Activated CD8-positive, alpha-beta T cell treated with anti-CD3 and anti-CD28 coated beads, Interleukin-2, amount 10 ng/mL, durations not matched to agents 7 days and 5 days (primary cell): ENCODE data around the gene APBA2. TPM values are rescaled to one million over a fixed set of nuclear protein-coding genes. Genes with fewer than 3 reads are reported as not detected.
"Not testable (repeated sequence)": the region's sequence is repeated elsewhere in the genome, so short reads cannot be mapped to it uniquely, and the experiment has no call there.

Experiments used
- ATAC-seq: fragments of 150-1000 bp; cut with Tn5 transposase; one replicate; pipeline ENCODE4 v1.10.0; 2021; ENCODE audit warnings: moderate library complexity
- CTCF ChIA-PET: fragments of 350-600 bp; sonication (Branson Sonifier 250); formaldehyde crosslinking; loops from one replicate; lab custom pipeline; 2021; ENCODE audit warnings: antibody characterized with exemption; lab: Charles Lee
- POLR2A ChIA-PET: fragments of 350-600 bp; sonication (Branson Sonifier 250); formaldehyde crosslinking; loops from one replicate; lab custom pipeline; 2021; ENCODE audit warnings: antibody characterized with exemption; lab: Charles Lee
- DNase-seq: peaks from one replicate; pipeline ENCODE4 v3.0.0-alpha.2; 2020
- H3K27ac Mint-ChIP-seq: one replicate; pipeline ENCODE4 v1.8.0; 2021; ENCODE audit warnings: mild to moderate bottlenecking, mixed read lengths
- H3K27me3 Mint-ChIP-seq: one replicate; pipeline ENCODE4 v1.8.0; 2021; ENCODE audit warnings: low read depth, mixed read lengths
- H3K36me3 Mint-ChIP-seq: one replicate; pipeline ENCODE4 v1.8.0; 2021; ENCODE audit warnings: low read depth, mixed read lengths
- H3K4me1 Mint-ChIP-seq: one replicate; pipeline ENCODE4 v1.8.0; 2021; ENCODE audit warnings: low read depth, mixed read lengths
- H3K4me3 Mint-ChIP-seq: one replicate; pipeline ENCODE4 v1.8.0; 2021; ENCODE audit warnings: mild to moderate bottlenecking, mixed read lengths
- H3K9me3 Mint-ChIP-seq: one replicate; pipeline ENCODE4 v1.8.0; 2022; ENCODE audit warnings: mixed read lengths; ENCODE audit not compliant: insufficient read depth
- total RNA-seq, 2 experiments: library from RNA; stranded (reverse); gene quantifications; one replicate each; pipeline ENCODE4 v1.2.3, GENCODE V29; 2021

APBA2 gene
- total RNA-seq: 10 to 100 TPM; 29.5 TPM

DNA sequence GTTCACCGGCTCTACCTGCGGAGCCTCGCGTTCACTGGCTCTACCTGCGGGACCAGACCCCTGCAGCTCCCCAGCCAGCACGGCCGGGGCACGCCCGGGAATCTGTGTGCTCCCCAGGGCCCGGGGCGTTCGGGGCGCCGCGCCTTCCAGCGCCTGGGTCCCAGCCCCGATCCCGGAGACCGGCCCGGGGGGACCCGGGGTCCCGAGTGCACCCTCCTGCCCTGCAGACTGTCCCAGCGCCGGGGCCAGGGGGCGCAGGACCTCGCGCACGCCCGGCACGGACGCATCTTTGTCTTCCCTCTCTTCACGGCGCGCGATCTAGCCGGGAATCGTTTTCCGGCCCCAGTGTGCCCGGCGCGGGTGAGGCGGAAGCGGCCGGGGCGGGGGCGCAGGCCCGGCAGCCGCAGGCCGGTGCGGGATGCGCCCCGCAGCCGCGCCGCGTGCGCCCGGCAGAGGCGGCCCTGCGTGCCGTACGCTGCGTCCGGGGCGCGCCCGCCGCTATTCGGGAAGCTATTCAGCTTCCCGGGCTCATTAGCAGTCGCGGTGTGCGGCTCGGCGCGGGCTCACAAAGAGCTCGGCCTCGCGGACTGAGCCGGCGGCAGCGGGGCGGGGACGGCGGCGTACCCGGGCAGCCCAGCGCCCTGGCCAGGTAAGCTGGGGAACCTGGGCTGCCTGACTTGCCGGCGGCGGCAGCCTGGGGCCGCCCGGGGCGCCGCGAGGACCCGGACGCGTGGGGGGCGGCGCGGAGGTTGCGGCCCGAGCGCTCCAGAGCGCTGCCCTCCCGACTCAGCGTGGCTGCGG is at the start of gene APBA2:
APBA2 (plus strand) TSS at position 345 of the 801 bp plus-strand sequence. CDS start 167,911 bp downstream, outside the sequence.
- POLR2A ChIA-PET: interaction anchor here (0.6 to 1.1 kb wide), 2 partner anchors 34 to 65 kb away, joined by 3 read pairs; no protein-coding TSS in a partner anchor
- Mint-ChIP-seq H3K9me3 (no peaks in the 10 kb centered on the region), H3K27me3 (peaks cover 4% of the 10 kb centered on the region), H3K4me1 (peaks cover 38% of the 10 kb centered on the region), H3K36me3 (peaks cover 3% of the 10 kb centered on the region), H3K4me3 (peak within 1 kb of the TSS; percentile 79), H3K27ac (peak within 1 kb of the TSS; percentile 76)
- ATAC-seq (peak; percentile 68), DNase-seq (peak; percentile 57)
- CTCF ChIA-PET: interaction anchor here (0.9 to 1.3 kb wide), 4 partner anchors 10 to 90 kb away, joined by 3 to 4 read pairs (median 4); no protein-coding TSS in a partner anchor

DNA sequence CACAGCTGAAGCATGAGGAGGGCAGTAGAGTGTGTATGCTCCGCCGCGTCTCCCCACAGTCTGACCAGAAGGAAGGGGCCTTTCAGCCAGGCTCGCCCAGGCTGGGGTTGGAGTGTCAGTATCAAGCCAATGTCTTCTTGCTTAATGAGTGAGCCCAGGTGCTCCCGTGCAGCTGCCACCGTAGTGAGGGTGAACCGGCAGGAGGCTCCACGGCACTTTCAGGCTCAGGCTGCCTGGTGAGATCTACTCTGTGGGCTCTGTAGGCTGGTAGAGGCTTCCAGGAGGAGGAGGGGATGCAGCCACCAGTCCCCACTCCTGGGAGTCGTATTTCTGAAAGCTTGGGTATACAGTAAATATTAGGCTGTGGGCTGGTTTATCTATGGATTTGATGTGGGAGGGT is 45.5 kb upstream of the APBA2 start:
- H3K4me1 Mint-ChIP-seq, H3K27ac Mint-ChIP-seq, H3K9me3 Mint-ChIP-seq, DNase-seq, H3K4me3 Mint-ChIP-seq, CTCF ChIA-PET, ATAC-seq, H3K27me3 Mint-ChIP-seq, H3K36me3 Mint-ChIP-seq, POLR2A ChIA-PET: not testable (repeated sequence)

DNA sequence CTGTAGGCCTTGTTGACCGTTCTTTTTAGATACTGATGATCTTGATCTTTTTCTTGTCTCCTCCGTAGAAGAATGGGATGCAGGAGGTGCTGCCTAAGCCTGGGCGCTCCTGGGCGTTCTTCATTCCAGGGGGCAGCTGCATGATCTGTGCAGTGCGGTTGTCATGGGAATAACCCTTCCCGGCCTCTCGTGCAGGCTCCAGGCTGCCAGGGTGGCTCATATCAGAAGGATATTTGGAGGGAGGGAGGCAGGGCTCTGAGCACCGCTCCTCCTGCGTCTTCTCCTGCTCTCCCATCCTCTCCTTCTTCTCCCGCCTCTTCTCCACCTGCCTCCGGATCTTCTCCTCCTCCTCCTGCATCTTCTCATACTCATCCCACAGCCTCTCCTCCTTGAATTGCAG is 43.6 kb upstream of the APBA2 start:
- DNase-seq, H3K9me3 Mint-ChIP-seq, H3K27me3 Mint-ChIP-seq, POLR2A ChIA-PET, H3K4me3 Mint-ChIP-seq, H3K27ac Mint-ChIP-seq, H3K36me3 Mint-ChIP-seq, CTCF ChIA-PET, ATAC-seq: not testable (repeated sequence)
- H3K4me1 Mint-ChIP-seq: peaks cover 11% of the 10 kb centered on the region

DNA sequence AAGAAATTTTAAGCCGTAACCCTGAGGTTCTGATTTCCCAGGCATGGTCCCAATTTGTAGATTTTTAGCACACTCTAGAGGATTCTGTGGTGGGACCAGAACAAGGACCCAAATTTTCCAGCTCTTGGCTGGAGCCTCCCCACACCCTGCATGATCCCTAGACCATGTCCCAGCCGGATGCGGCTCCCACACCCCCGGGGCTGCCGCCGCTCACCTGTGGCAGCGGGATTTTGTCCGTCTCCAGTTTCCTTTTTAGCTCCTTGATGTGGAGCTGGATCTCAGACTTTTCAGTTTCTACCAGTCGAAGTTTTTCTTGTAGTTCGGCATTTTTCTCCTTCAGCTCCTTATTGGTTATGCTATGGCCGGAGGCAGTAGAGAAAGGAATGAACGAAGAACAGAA is 42.3 kb upstream of the APBA2 start:
- peaks cover 24% of the 10 kb centered on the region for H3K4me1 Mint-ChIP-seq
- H3K9me3 Mint-ChIP-seq, DNase-seq, H3K27me3 Mint-ChIP-seq, H3K36me3 Mint-ChIP-seq, ATAC-seq, CTCF ChIA-PET, H3K27ac Mint-ChIP-seq, H3K4me3 Mint-ChIP-seq, POLR2A ChIA-PET: not testable (repeated sequence)

DNA sequence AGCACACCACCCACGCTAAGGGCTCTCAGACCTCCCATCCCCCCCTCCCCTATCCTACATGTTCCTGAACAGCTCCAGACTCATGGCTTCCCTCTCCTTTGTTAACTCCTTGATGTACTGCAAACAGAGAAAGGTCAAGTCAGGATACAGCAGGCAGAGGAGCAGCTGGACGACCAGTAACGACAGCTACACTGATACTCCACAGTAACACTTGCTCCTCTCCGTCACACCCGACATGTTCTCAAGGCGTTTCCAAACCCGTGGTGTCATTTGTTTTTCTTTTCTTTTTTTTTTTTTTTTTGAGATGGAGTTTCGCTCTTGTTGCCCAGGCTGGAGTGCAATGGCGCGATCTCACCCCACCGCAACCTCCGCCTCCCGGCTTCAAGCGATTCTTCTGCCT is 41.6 kb upstream of the APBA2 start:
- peaks cover 24% of the 10 kb centered on the region for H3K4me1 Mint-ChIP-seq
- H3K36me3 Mint-ChIP-seq, POLR2A ChIA-PET, CTCF ChIA-PET, DNase-seq, H3K27ac Mint-ChIP-seq, ATAC-seq, H3K9me3 Mint-ChIP-seq, H3K4me3 Mint-ChIP-seq, H3K27me3 Mint-ChIP-seq: not testable (repeated sequence)

DNA sequence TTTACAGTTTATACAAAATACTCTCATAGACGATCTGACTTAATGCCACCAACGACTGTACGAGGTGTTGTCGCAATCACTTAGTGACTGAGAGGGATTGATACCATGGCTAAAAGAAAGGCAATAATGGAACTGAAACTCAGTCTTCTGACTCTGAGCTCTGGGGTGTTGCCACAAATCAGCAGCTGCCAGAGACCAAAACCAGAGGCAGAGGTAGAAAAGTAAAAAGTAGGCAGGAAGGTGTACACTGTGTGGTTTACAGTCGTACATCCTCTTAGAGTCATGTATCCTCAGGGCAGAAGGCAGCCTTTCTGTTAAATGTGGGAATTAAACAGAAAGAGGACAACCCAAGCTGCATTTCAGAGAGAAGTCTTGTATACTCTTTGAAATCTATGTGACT is 38.5 kb upstream of the APBA2 start:
- CTCF ChIA-PET, H3K27me3 Mint-ChIP-seq, POLR2A ChIA-PET, H3K9me3 Mint-ChIP-seq, H3K36me3 Mint-ChIP-seq: not testable (repeated sequence)
- H3K4me3 Mint-ChIP-seq: peak overlapping the region; percentile 12
- H3K4me1 Mint-ChIP-seq: peaks cover 24% of the 10 kb centered on the region
- DNase-seq (peak; percentile 62), ATAC-seq (peak; percentile 98)
- peak overlapping the region; percentile 62 for H3K27ac Mint-ChIP-seq

DNA sequence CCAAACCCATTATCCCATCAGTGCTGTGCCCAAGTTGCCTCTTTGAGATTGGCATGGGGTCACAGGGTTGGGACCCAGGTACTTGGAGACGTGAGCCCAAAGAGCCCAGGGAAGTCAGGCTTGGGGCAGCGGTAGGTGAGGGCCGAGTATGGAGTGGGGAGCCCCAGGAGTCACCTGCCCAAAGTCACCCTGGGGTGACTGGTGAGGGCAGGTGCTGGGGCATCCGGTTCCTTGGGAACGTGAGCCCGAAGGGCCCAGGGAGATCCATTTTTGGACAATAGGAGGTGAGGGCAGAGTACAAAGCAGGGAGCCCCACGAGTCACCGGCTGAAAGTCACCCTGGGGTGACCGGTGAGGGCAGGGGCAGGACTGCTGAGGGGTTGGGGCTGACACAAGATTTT is 37.8 kb upstream of the APBA2 start:
- peak overlapping the region; percentile 62 for H3K27ac Mint-ChIP-seq
- peak; percentile 9 for DNase-seq
- ATAC-seq, H3K27me3 Mint-ChIP-seq, CTCF ChIA-PET, H3K36me3 Mint-ChIP-seq, POLR2A ChIA-PET, H3K4me3 Mint-ChIP-seq, H3K9me3 Mint-ChIP-seq: not testable (repeated sequence)
- peaks cover 24% of the 10 kb centered on the region for H3K4me1 Mint-ChIP-seq

DNA sequence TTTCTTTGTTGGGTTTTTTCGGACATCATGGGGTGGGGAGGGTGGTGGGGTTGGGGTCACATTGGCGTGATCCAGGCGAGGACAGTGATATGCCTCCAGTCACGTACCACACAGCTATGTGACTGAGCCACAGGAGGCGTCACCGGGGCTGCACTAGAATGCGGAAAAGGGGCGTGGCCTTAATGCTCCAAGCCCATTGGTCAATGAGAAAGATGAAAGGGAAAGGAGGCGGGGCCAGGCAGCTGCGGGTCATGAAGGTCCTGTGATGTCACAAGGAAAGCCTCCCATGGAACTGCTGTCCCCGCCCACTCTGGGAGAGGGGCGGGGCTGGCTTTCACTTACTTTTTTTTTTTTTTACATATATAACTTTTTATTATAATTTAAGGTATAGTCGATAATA is 37.3 kb upstream of the APBA2 start, which contains the start of gene GOLGA6L7:
GOLGA6L7 (minus strand) TSS at position 124 of the 400 bp plus-strand sequence; CDS start at position 29, 95 bp downstream.
- CTCF ChIA-PET, ATAC-seq: not testable (repeated sequence)
- peak; percentile 26 for DNase-seq

DNA sequence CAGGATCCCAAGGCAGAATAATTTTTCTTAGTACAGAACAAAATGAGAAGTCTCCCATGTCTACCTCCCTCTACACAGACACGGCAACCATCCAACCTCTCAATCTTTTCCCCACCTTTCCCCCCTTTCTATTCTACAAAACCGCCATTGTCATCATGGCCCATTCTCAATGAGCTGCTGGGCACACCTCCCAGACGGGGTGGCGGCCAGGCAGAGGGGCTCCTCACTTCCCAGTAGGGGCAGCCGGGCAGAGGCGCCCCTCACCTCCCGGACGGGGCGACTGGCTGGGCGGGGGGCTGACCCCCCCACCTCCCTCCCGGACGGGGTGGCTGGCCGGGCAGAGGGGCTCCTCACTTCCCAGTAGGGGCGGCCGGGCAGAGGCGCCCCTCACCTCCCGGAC is 36.5 kb upstream of the APBA2 start:
- H3K27me3 Mint-ChIP-seq, H3K27ac Mint-ChIP-seq, POLR2A ChIA-PET, CTCF ChIA-PET, H3K4me3 Mint-ChIP-seq, DNase-seq, ATAC-seq, H3K9me3 Mint-ChIP-seq, H3K36me3 Mint-ChIP-seq: not testable (repeated sequence)
- H3K4me1 Mint-ChIP-seq: peaks cover 24% of the 10 kb centered on the region

More for the DNA sequence above, 37.3 kb upstream of the APBA2 start, which contains the start of gene GOLGA6L7:
- H3K9me3 Mint-ChIP-seq, H3K36me3 Mint-ChIP-seq, POLR2A ChIA-PET, H3K4me3 Mint-ChIP-seq, H3K27me3 Mint-ChIP-seq: not testable (repeated sequence)
- peak within 1 kb of the TSS; percentile 64 for H3K27ac Mint-ChIP-seq
- H3K4me1 Mint-ChIP-seq: peaks cover 24% of the 10 kb centered on the region

DNA sequence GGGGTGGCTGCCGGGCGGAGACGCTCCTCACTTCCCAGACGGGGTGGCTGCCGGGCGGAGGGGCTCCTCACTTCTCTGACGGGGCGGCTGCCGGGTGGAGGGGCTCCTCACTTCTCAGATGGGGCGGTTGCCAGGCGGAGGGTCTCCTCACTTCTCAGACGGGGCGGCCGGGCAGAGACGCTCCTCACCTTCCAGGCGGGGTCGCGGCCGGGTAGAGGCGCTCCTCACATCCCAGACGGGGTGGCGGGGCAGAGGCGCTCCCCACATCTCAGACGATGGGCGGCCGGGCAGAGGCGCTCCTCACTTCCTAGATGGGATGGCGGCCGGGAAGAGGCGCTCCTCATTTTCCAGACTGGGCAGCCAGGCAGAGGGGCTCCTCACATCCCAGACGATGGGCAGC is 36.0 kb upstream of the APBA2 start:
- ATAC-seq, H3K36me3 Mint-ChIP-seq, POLR2A ChIA-PET, H3K27me3 Mint-ChIP-seq, H3K9me3 Mint-ChIP-seq, DNase-seq, H3K4me3 Mint-ChIP-seq, CTCF ChIA-PET, H3K27ac Mint-ChIP-seq: not testable (repeated sequence)
- peaks cover 24% of the 10 kb centered on the region for H3K4me1 Mint-ChIP-seq

DNA sequence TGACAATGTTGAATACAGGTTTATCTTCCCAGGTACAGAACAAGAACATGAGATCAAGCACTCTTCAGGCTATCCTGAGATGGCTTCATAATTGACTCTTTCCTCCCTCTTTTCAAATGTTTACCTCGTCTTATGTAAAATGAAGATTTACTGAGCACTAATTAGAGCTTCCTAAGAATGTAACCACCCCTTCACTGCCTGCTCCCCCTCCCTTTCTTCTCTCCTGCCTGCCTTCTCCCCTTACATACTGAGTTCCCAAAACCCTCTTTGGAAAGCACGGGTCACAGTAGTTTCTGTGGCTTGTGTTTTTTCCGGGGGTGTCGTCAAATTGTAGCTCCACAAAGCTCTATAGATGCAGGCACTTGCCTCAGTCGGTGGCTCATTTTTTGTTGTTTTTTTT is 32.1 kb upstream of the APBA2 start:
- not testable (repeated sequence) for H3K36me3 Mint-ChIP-seq, ATAC-seq

DNA sequence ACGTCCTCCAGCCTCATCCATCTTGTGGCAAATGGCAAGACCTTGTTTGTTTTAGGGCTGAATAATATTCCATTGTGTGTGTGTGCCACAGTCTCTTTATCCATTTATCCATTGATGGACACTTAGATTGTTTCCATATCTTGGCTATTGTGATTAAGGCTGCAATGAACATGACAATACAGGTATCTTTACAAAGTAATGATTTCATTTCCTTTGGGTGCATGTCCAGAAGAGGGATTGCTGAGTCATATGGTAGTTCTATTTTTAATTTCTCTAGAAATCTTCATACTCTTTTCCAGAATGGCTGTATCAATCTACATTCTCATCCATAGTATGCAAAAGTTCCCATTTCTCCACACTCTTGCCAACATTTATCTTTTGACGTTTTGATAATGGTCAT is 31.2 kb upstream of the APBA2 start:
- H3K27me3 Mint-ChIP-seq, CTCF ChIA-PET, H3K27ac Mint-ChIP-seq, H3K4me1 Mint-ChIP-seq, POLR2A ChIA-PET, H3K4me3 Mint-ChIP-seq, H3K9me3 Mint-ChIP-seq, ATAC-seq, H3K36me3 Mint-ChIP-seq, DNase-seq: not testable (repeated sequence)

More for the DNA sequence above, 32.1 kb upstream of the APBA2 start:
- H3K27ac Mint-ChIP-seq, H3K4me1 Mint-ChIP-seq, CTCF ChIA-PET, H3K9me3 Mint-ChIP-seq, POLR2A ChIA-PET, H3K4me3 Mint-ChIP-seq, H3K27me3 Mint-ChIP-seq, DNase-seq: not testable (repeated sequence)
